GM21515 (cell line): Measurements from ENCODE around the gene APOBEC3B.
"Not testable (repeated sequence)": the region's sequence is repeated elsewhere in the genome, so short reads cannot be mapped to it uniquely, and the experiment has no call there.

ENCODE experiments used
- ATAC-seq: cut with Tn5 transposase; IDR thresholded peaks from one replicate; pipeline ENCODE4 v1.9.1; 2021; ENCODE audit not compliant: unreplicated experiment

APOBEC3B gene

DNA sequence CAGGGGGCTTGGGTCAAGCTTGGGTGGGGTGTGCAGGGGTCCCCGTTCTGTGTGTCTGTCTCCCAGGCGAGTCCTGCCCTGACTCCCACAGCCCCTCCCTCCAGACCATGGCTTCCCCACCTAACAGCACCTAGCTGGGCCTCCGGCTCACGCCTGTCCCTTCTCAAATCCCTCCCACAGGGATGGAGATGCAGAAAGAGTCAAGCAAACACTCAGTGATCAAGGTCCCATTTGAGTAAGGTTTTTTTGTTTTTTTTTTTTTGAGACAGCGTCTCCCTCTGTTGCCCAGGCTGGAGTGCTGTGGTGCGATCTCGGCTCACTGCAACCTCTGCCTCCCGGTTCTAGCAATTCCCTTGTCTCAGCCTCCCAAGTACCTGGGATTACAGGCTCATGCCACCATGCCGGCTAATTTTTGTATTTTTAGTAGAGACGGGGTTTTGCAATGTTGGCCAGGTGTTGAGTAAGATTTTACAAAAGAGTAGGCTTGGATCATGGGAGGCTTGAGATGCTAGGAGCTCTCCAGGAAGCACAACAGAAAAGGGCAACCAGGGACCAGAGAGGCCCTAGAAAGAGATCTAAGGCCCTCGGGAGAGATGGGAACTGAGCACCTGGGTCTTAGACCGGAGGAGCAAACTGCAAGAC is 44.5 kb downstream of the APOBEC3B start:
- no peak for ATAC-seq

DNA sequence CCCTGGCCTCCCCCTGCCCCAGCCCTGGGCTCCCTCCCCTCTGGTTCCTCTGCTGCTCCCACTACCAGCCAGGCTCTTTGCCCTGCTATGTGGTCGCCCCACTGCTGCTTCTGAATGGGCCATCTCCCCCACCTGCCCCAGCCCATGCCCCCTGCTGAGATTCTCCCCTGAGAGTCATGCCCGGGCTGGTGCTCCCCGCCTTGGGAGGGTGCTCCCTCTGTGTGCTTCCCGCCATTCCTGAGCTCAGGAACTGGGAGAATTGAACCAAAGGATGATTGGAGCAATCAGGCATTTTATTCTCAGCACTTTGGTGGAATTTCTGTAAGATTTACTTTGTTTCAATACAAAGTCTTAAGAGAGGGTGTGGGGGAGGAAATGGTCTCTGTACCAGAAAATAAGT is 45.6 kb downstream of the APOBEC3B start:
- ATAC-seq, result no peak

- no peak for ATAC-seq
Measured at GRCh38 chr22:39028281-39028680, 46.1 kb downstream of the APOBEC3B start.

GRCh38 chr22:39029227-39029626 is 47.1 kb downstream of the APOBEC3B start:
- no peak for ATAC-seq

DNA sequence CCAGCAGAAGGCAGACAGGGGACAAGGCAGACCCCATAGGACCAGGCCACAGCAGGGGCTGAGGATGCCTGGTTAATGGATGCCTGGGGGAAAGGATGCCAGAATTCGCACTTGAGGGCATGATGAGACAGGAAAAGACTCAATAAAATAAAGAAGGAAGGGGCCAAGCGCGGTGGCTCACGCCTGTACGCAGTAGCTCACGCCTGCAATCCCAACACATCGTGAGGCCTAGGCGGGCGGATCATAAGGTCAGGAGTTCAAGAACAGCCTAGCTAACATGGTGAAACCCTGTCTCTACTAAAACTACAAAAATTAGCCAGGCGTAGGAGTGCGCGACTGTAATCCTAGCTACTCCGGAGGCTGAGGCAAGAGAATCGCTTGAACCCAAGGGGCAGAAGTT is 48.6 kb downstream of the APOBEC3B start:
- ATAC-seq, result no peak

DNA sequence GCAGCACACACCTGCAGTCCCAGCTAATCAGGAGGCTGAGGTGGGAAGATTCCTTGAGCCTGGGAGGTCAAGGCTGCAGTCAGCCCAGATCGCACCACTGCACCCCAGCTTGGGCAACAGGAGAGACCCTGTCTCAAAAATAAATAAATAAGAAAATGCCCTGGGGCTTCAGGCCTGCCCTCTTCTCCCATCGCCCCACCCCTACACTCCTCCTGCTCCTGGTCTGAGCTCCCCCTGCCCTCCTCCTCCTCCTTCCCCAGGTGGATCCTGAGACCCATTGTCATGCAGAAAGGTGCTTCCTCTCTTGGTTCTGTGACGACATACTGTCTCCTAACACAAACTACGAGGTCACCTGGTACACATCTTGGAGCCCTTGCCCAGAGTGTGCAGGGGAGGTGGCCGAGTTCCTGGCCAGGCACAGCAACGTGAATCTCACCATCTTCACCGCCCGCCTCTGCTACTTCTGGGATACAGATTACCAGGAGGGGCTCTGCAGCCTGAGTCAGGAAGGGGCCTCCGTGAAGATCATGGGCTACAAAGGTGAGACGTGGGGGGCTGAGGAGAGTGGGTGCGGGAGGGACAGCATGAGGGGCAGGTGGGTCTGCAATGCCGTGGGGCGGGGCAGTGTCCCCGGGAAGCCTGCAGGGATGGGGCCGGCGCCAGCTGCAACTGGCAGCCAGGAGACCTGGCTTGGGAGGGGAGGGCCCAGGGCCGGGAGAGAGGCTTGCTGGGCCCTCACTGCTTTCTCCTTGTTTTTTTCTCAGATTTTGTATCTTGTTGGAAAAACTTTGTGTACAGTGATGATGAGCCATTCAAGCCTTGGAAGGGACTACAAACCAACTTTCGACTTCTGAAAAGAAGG is 49.5 kb downstream of the APOBEC3B start:
- not testable (repeated sequence) for ATAC-seq

DNA sequence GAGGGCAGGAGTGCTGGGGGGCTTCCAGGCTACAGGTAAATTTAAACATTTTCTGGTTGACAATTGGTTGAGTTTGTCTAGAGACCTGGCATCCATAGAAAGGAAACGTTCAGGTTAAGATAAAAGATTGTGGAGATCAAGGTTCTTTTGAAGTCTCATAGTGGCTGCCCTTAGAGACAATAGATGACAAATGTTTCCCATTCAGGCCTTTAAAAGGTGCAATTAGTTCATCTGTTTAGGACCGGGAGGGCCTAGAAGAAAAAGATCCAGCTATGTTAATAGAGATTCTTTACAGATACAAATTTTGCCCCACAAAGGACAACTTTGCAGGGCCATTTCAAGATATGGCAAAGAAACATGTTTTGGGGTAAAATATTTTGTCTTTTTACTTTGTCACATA is 54.9 kb downstream of the APOBEC3B start:
- ATAC-seq, result not testable (repeated sequence)

GRCh38 chr22:39039306-39040126 is 57.4 kb downstream of the APOBEC3B start:
- ATAC-seq, result no peak

- not testable (repeated sequence) for ATAC-seq
Measured at GRCh38 chr22:39040155-39040537, 58.0 kb downstream of the APOBEC3B start.

GRCh38 chr22:39040538-39041296 is 58.6 kb downstream of the APOBEC3B start, which contains the start of gene APOBEC3F:
Gene APOBEC3F (plus strand): TSS chr22:39040864. CDS start chr22:39040961, 97 bp downstream.
- ATAC-seq, result peak; percentile 91

DNA sequence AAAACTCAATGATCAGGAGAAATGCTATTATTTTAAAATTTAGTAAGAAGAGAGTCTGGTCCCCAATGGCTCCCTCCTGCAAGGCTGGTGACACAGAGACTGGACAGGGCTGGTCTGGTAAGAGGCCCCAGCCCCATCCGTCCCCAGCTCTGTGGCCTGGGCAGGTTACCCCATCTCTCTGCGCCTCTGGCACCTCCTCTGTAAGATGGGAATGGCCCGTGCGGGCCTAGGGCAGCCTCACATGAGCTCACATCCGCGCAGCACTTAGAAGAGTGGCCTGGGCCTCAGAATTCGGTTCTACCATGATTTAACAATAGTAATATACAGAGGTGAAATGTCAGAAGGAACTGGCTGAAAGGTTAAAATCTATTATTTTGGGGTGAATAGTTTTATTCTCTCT is 59.8 kb downstream of the APOBEC3B start:
- ATAC-seq, result no peak
